Left lobe of liver (tissue), 2 donors: ENCODE data around the gene HSF2. TPM values are rescaled to one million over a fixed set of nuclear protein-coding genes. Genes with fewer than 3 reads are reported as not detected.
A peak's percentile ranks its signal among the peaks of the same experiment; 100 is the strongest.

ENCODE experiments used
- ATAC-seq: fragments of 200-7000 bp; cut with Tn5 transposase; one replicate; pipeline ENCODE4 v1.9.1; 2020; ENCODE audit warnings: mild to moderate bottlenecking, moderate library complexity
- DNase-seq: peaks from one replicate; pipeline ENCODE4 v3.0.0-alpha.2; 2020; ENCODE audit warnings: low spot score
- total RNA-seq: library from RNA; stranded (reverse); gene quantifications from one replicate; pipeline ENCODE4 v1.2.1, GENCODE V29; 2021
- donor health status: DM: no; HTN: no; CAD: no; lungs with moderate emphysema.
- donor health status: DM: no; HTN: yes; CAD: no.

HSF2 gene
- 1.8 TPM for total RNA-seq

GRCh38 chr6:122399348-122400120 is at the start of gene HSF2:
Gene HSF2, plus strand, starts transcription at chr6:122399652. Its CDS starts 86 bp downstream, at chr6:122399738.
- ATAC-seq: peak; percentile 98
- peak; percentile 96 for DNase-seq

- DNase-seq (no peak), ATAC-seq (no peak)
These were observed 46.3 kb upstream of the HSF2 start for GRCh38 chr6:122352981-122353664.

- ATAC-seq (no peak), DNase-seq (no peak)
These were observed 38.6 kb upstream of the HSF2 start for GRCh38 chr6:122360809-122361208.

GRCh38 chr6:122361314-122361979 is 38.0 kb upstream of the HSF2 start:
- DNase-seq (no peak), ATAC-seq (no peak)

GRCh38 chr6:122363769-122364483 is 35.5 kb upstream of the HSF2 start:
- DNase-seq: no peak
- ATAC-seq: no peak

- DNase-seq (no peak), ATAC-seq (no peak)
These were observed 33.6 kb upstream of the HSF2 start for GRCh38 chr6:122365775-122366403.

- DNase-seq (no peak), ATAC-seq (no peak)
These were observed 32.3 kb upstream of the HSF2 start for GRCh38 chr6:122367171-122367570.

GRCh38 chr6:122369536-122369935 is 29.9 kb upstream of the HSF2 start:
- DNase-seq: no peak
- ATAC-seq: no peak

GRCh38 chr6:122372647-122373046 is 26.8 kb upstream of the HSF2 start:
- ATAC-seq (no peak), DNase-seq (no peak)

- no peak for ATAC-seq
- DNase-seq: no peak
These were observed 25.1 kb upstream of the HSF2 start for GRCh38 chr6:122374307-122374706.

- ATAC-seq (no peak), DNase-seq (no peak)
These were observed 23.2 kb upstream of the HSF2 start for GRCh38 chr6:122376246-122376645.

GRCh38 chr6:122381494-122382265 is 17.8 kb upstream of the HSF2 start:
- DNase-seq (peak; percentile 52), ATAC-seq (peak; percentile 96)

GRCh38 chr6:122385857-122386612 is 13.4 kb upstream of the HSF2 start:
- no peak for DNase-seq
- no peak for ATAC-seq

GRCh38 chr6:122388945-122389344 is 10.5 kb upstream of the HSF2 start:
- no peak for ATAC-seq
- no peak for DNase-seq

GRCh38 chr6:122389704-122390372 is 9.6 kb upstream of the HSF2 start:
- ATAC-seq (no peak), DNase-seq (no peak)

- DNase-seq (no peak), ATAC-seq (no peak)
These were observed 6.7 kb upstream of the HSF2 start for GRCh38 chr6:122392564-122393350.

- ATAC-seq: no peak
- no peak for DNase-seq
These were observed 6.0 kb upstream of the HSF2 start for GRCh38 chr6:122393351-122393896.

- DNase-seq (no peak), ATAC-seq (no peak)
These were observed 5.4 kb upstream of the HSF2 start for GRCh38 chr6:122394016-122394415.
